ENCODE data around the gene SLC47A1. TPM values are rescaled to one million over a fixed set of nuclear protein-coding genes. Genes with fewer than 3 reads are reported as not detected.

SLC47A1 gene
- total and polyA plus RNA-seq, 4 donors, result 34.8 to 69.2 (median 37.2) TPM

DNA sequence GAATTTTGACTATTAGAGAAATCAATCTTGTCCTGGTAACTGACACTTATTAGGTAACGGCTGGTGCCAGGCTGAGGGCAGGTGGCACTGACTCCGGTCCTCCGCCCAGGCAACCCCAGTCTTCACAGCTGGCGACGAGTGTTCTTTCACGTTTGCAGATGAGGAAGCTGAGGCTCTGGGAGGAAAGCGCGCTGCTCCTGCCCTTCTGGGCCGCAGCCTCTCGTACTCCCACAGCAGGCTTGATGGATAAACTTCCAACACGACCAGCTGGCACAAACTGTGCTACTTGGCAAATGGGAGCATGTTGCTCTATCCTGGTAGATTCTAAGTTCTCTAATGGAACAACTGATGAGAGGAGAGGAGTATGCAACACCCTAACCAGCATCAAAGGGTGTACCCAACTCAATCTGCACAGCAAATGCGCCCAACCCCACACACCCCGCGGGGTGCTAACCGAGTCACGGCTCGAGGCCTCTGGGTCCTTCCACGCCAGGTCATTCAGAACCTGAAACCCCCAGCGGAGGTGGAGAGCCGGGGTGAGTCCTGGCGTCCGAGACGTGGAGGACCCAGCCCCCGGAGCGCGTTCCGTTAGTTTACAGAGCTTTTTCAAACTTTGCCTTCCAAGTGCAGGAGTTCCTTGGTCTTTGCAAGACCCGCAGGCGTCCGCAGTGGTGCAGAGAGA lies 477 bp upstream of the SLC47A1 start:
- DNase-seq (ENCODE audit: low spot score), result no peak
- H3K4me3 ChIP-seq (ENCODE audit: low read depth in 1 of 3, low read length in 3 of 3), result peak overlapping the region; percentile 14 to 83 (median 74)
- H3K9ac ChIP-seq (ENCODE audit: low read depth in 1 of 2, low read length in 2 of 2), result peak overlapping the region; percentile 3 to 42
- no peaks in the 10 kb centered on the region for H3K9me3 ChIP-seq (ENCODE audit: control insufficient read depth in 4 of 4, low read length in 3 of 4)
- peaks cover 10 to 59% (median 55%) of the 10 kb centered on the region in 4 donors for H3K4me1 ChIP-seq (ENCODE audit: control insufficient read depth in 4 of 4, insufficient read depth in 4 of 4, low read length in 3 of 4)
- peak overlapping the region; percentile 93 to 96 for H3K27ac ChIP-seq (ENCODE audit: low read depth in 1 of 2, low read length in 2 of 2)
- 14% methylated on average over 30 of the region's 30 CpGs for WGBS
- no peaks in the 10 kb centered on the region for H3K36me3 ChIP-seq (ENCODE audit: control insufficient read depth in 4 of 4, insufficient read depth in 3 of 4, low read depth in 1 of 4, low read length in 3 of 4)
- no peaks in the 10 kb centered on the region for H3K27me3 ChIP-seq (ENCODE audit: control insufficient read depth in 4 of 4, insufficient read depth in 4 of 4, low read length in 3 of 4)
- TF ChIP-seq, protein P1, sequence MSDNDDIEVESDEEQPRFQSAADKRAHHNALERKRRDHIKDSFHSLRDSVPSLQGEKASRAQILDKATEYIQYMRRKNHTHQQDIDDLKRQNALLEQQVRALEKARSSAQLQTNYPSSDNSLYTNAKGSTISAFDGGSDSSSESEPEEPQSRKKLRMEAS (IDR thresholded peaks at IDR 0.05), result peak; percentile 7
- TF ChIP-seq RXRA (IDR thresholded peaks at IDR 0.05) (no peak), YY1 (IDR thresholded peaks at IDR 0.05) (peak; percentile 37), HNF4A (conservative IDR thresholded peaks at IDR 0.05) (no peak), JUND (IDR thresholded peaks at IDR 0.05) (no peak), TAF1 (conservative IDR thresholded peaks at IDR 0.05) (no peak), NR2F2 (IDR thresholded peaks at IDR 0.05) (no peak), FOXA2 (IDR thresholded peaks at IDR 0.05) (no peak), EGR1 (IDR thresholded peaks at IDR 0.05; ENCODE audit: low read depth in 2 of 2) (no peak)
- TF ChIP-seq, protein P2, sequence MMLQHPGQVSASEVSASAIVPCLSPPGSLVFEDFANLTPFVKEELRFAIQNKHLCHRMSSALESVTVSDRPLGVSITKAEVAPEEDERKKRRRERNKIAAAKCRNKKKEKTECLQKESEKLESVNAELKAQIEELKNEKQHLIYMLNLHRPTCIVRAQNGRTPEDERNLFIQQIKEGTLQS (IDR thresholded peaks at IDR 0.05), result no peak
- TF ChIP-seq, protein P3, sequence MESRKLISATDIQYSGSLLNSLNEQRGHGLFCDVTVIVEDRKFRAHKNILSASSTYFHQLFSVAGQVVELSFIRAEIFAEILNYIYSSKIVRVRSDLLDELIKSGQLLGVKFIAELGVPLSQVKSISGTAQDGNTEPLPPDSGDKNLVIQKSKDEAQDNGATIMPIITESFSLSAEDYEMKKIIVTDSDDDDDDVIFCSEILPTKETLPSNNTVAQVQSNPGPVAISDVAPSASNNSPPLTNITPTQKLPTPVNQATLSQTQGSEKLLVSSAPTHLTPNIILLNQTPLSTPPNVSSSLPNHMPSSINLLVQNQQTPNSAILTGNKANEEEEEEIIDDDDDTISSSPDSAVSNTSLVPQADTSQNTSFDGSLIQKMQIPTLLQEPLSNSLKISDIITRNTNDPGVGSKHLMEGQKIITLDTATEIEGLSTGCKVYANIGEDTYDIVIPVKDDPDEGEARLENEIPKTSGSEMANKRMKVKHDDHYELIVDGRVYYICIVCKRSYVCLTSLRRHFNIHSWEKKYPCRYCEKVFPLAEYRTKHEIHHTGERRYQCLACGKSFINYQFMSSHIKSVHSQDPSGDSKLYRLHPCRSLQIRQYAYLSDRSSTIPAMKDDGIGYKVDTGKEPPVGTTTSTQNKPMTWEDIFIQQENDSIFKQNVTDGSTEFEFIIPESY (IDR thresholded peaks at IDR 0.05), result no peak
- TF ChIP-seq, protein P4, sequence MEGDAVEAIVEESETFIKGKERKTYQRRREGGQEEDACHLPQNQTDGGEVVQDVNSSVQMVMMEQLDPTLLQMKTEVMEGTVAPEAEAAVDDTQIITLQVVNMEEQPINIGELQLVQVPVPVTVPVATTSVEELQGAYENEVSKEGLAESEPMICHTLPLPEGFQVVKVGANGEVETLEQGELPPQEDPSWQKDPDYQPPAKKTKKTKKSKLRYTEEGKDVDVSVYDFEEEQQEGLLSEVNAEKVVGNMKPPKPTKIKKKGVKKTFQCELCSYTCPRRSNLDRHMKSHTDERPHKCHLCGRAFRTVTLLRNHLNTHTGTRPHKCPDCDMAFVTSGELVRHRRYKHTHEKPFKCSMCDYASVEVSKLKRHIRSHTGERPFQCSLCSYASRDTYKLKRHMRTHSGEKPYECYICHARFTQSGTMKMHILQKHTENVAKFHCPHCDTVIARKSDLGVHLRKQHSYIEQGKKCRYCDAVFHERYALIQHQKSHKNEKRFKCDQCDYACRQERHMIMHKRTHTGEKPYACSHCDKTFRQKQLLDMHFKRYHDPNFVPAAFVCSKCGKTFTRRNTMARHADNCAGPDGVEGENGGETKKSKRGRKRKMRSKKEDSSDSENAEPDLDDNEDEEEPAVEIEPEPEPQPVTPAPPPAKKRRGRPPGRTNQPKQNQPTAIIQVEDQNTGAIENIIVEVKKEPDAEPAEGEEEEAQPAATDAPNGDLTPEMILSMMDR (IDR thresholded peaks at IDR 0.05; ENCODE audit: low read depth, low read length, missing input control), result no peak

DNA sequence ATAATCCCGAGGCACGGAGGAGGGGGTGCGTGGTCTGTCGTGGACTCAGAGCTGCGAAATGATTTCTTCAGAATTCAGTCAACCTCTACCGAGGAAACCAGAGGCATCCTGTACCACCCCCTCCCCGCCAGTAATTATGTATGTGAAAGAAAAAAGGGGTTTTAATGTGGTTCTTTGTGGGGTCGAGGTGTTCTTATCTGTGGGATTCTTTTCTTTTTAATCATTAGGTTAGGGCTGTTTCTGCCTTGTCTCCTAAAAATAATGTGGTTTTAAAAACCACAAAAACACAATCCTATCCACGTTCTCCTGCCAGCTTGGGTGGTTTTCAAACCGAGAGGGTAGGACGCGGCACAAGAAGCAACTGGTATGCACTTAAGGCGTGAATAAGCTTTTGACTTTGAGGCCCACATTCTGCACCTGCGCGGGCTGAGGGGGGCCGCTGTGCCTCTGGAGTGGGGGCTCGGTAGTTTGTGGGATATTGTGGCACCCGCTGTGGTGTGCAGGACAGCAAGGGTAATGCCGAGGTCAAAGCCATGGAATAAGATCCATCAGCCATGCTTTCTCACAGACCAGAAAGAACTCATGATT lies 1.0 kb downstream of the SLC47A1 start:
- peaks cover 20 to 65% (median 59%) of the 10 kb centered on the region in 4 donors for H3K4me1 ChIP-seq (ENCODE audit: control insufficient read depth in 4 of 4, insufficient read depth in 4 of 4, low read length in 3 of 4)
- DNase-seq (ENCODE audit: low spot score), result no peak
- no peaks in the 10 kb centered on the region for H3K27me3 ChIP-seq (ENCODE audit: control insufficient read depth in 4 of 4, insufficient read depth in 4 of 4, low read length in 3 of 4)
- no peaks in the 10 kb centered on the region for H3K9me3 ChIP-seq (ENCODE audit: control insufficient read depth in 4 of 4, low read length in 3 of 4)
- TF ChIP-seq TAF1 (conservative IDR thresholded peaks at IDR 0.05), result no peak
- peak; percentile 1 for TF ChIP-seq YY1 (IDR thresholded peaks at IDR 0.05)
- H3K36me3 ChIP-seq (ENCODE audit: control insufficient read depth in 4 of 4, insufficient read depth in 3 of 4, low read depth in 1 of 4, low read length in 3 of 4), result no peaks in the 10 kb centered on the region
- peak overlapping the region; percentile 93 to 96 for H3K27ac ChIP-seq (ENCODE audit: low read depth in 1 of 2, low read length in 2 of 2)
- 21% methylated on average over 19 of the region's 19 CpGs for WGBS
- H3K9ac ChIP-seq (ENCODE audit: low read depth in 1 of 2, low read length in 2 of 2), result peak overlapping the region; percentile 82 to 93
- H3K4me3 ChIP-seq (ENCODE audit: low read depth in 1 of 3, low read length in 3 of 3), result peak overlapping the region; percentile 61 to 83 (median 74)

DNA sequence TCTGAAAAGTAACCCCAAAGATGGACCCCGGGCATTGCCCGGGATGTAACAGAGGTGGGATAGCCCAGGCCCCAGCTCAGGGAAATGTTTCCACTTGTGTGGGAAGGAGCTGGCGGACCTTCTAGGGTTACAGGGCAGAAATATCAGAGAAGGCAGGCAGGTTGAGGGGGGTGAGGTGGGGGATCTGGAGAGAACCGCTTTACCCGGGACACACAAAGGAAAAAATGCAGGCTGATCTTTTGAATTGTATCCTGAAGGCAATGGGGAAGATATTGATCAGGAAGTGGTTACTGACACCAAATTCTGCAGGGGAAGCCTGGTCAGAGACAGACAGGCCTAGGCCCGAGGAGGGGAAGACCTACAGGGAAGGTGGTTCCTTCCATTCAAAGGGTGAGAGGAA lies 3.5 kb downstream of the SLC47A1 start:
- no peak overlapping the region for H3K4me3 ChIP-seq (ENCODE audit: low read depth in 1 of 3, low read length in 3 of 3)
- DNase-seq (ENCODE audit: low spot score), result no peak
- 82% methylated on average over 6 of the region's 6 CpGs for WGBS
- H3K9ac ChIP-seq (ENCODE audit: low read depth in 1 of 2, low read length in 2 of 2), result no peak overlapping the region
- no peaks in the 10 kb centered on the region for H3K27me3 ChIP-seq (ENCODE audit: control insufficient read depth in 4 of 4, insufficient read depth in 4 of 4, low read length in 3 of 4)
- H3K9me3 ChIP-seq (ENCODE audit: control insufficient read depth in 4 of 4, low read length in 3 of 4), result no peaks in the 10 kb centered on the region
- H3K36me3 ChIP-seq (ENCODE audit: control insufficient read depth in 4 of 4, insufficient read depth in 3 of 4, low read depth in 1 of 4, low read length in 3 of 4), result no peaks in the 10 kb centered on the region
- H3K27ac ChIP-seq (ENCODE audit: low read depth in 1 of 2, low read length in 2 of 2), result peak overlapping the region; percentile 11 to 91
- peaks cover 18 to 81% (median 68%) of the 10 kb centered on the region in 4 donors for H3K4me1 ChIP-seq (ENCODE audit: control insufficient read depth in 4 of 4, insufficient read depth in 4 of 4, low read length in 3 of 4)
- no peak for TF ChIP-seq GABPA (IDR thresholded peaks at IDR 0.05 in 1 of 2, conservative IDR thresholded peaks at IDR 0.05 in 1 of 2)
- TF ChIP-seq, protein P5, sequence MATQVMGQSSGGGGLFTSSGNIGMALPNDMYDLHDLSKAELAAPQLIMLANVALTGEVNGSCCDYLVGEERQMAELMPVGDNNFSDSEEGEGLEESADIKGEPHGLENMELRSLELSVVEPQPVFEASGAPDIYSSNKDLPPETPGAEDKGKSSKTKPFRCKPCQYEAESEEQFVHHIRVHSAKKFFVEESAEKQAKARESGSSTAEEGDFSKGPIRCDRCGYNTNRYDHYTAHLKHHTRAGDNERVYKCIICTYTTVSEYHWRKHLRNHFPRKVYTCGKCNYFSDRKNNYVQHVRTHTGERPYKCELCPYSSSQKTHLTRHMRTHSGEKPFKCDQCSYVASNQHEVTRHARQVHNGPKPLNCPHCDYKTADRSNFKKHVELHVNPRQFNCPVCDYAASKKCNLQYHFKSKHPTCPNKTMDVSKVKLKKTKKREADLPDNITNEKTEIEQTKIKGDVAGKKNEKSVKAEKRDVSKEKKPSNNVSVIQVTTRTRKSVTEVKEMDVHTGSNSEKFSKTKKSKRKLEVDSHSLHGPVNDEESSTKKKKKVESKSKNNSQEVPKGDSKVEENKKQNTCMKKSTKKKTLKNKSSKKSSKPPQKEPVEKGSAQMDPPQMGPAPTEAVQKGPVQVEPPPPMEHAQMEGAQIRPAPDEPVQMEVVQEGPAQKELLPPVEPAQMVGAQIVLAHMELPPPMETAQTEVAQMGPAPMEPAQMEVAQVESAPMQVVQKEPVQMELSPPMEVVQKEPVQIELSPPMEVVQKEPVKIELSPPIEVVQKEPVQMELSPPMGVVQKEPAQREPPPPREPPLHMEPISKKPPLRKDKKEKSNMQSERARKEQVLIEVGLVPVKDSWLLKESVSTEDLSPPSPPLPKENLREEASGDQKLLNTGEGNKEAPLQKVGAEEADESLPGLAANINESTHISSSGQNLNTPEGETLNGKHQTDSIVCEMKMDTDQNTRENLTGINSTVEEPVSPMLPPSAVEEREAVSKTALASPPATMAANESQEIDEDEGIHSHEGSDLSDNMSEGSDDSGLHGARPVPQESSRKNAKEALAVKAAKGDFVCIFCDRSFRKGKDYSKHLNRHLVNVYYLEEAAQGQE (IDR thresholded peaks at IDR 0.05), result no peak
- no peak for TF ChIP-seq EGR1 (IDR thresholded peaks at IDR 0.05; ENCODE audit: low read depth in 2 of 2)
- no peak for TF ChIP-seq RAD21 (IDR thresholded peaks at IDR 0.05)
- no peak for TF ChIP-seq HNF4A (conservative IDR thresholded peaks at IDR 0.05)
- TF ChIP-seq, protein P1 (IDR thresholded peaks at IDR 0.05), result no peak
- no peak for TF ChIP-seq FOXA2 (IDR thresholded peaks at IDR 0.05)
